K562 (cell line): Measurements from ENCODE around the gene SLC13A3. TPM values are rescaled to one million over a fixed set of nuclear protein-coding genes. Genes with fewer than 3 reads are reported as not detected.

ENCODE experiments used
- ATAC-seq: fragments of 200-7000 bp; cut with Tn5 transposase; 3 replicates; pipeline ENCODE4 v1.9.1; 2020; ENCODE audit warnings: moderate library complexity
- BruUV-seq: library from RNA; stranded (reverse); fragments of 400-500 nt; replicated peaks from 2 replicates; lab custom pipeline; 2021; lab: Mats Ljungman, UMichigan
- CTCF ChIA-PET: fragments of 300-600 bp; formaldehyde crosslinking; extraction: SDS; loops from one replicate; lab custom pipeline; 2021; ENCODE audit warnings: low intra/inter-chr PET ratio; lab: Yijun Ruan, JAX
- POLR2A ChIA-PET: fragments of 300-600, 350-650 bp; sonication (Branson Sonifier 250); formaldehyde crosslinking; extraction: SDS; loops from one replicate; lab custom pipeline; 2021; ENCODE audit warnings: antibody characterized with exemption, inconsistent platforms; lab: Yijun Ruan, JAX
- DNase-seq, 4 experiments: peaks; one replicate each; pipeline versions ENCODE4 v3.0.0 to v3.0.0-alpha.2; 2011 to 2018; ENCODE audit warnings: low spot score in 3 of 4, mixed read lengths in 3 of 4; ENCODE audit errors: extremely low read depth in 1 of 4
- FAIRE-seq: peaks from 2 replicates; lab custom pipeline; 2011; peaks lifted over from hg19 to GRCh38; lab: Jason Lieb, UNC
- H2AFZ ChIP-seq: 2 replicates; pipeline ENCODE4 v1.6.0; 2011; ENCODE audit warnings: low read depth, low read length, control low read depth, inconsistent platforms
- H3K27ac ChIP-seq: fragments of 200-600 bp; 3 replicates; pipeline ENCODE4 v1.8.0; 2011; ENCODE audit warnings: low read depth, mild to moderate bottlenecking, control low read depth, inconsistent platforms, low read length, moderate library complexity, mixed read lengths; ENCODE audit errors: extremely low read depth
- H3K27me3 ChIP-seq, 2 experiments: fragments of 300-600 bp in 1 of 2; 2 replicates in 1 of 2; 3 replicates in 1 of 2; pipeline versions ENCODE4 v1.6.0 to v1.8.0; 2011; ENCODE audit warnings: inconsistent platforms in 2 of 2, low read length in 2 of 2, mild to moderate bottlenecking in 1 of 2, mixed read lengths in 1 of 2, moderate library complexity in 1 of 2; ENCODE audit not compliant: control insufficient read depth in 2 of 2, insufficient read depth in 2 of 2
- H3K36me3 ChIP-seq: fragments of 300-600 bp; 3 replicates; pipeline ENCODE4 v1.8.0; 2011; ENCODE audit warnings: mild to moderate bottlenecking, low read length, inconsistent platforms; ENCODE audit not compliant: control insufficient read depth, insufficient read depth
- H3K4me1 ChIP-seq, 2 experiments: fragments of 200-600 bp in 1 of 2; replicated peaks in 1 of 2; 2 replicates in 1 of 2; 3 replicates in 1 of 2; pipeline versions ENCODE4 v1.5.1 to v1.8.0; 2011; ENCODE audit warnings: inconsistent platforms in 2 of 2, low read length in 2 of 2, mild to moderate bottlenecking in 1 of 2, mixed read lengths in 1 of 2, moderate library complexity in 1 of 2; ENCODE audit not compliant: control insufficient read depth in 2 of 2, insufficient read depth in 2 of 2
- H3K4me2 ChIP-seq: 2 replicates; pipeline ENCODE4 v1.6.1; 2011; ENCODE audit warnings: low read length, control low read depth, inconsistent platforms, mixed read lengths; ENCODE audit not compliant: insufficient read depth
- H3K4me3 ChIP-seq: fragments of 200-600 bp; sonication (generic), shearing (Covaris generic); 2 replicates; pipeline ENCODE4 v1.5.1; 2016; ENCODE audit warnings: control low read depth, inconsistent platforms
- H3K79me2 ChIP-seq: fragments of 200-600 bp; 3 replicates; pipeline ENCODE4 v1.8.0; 2011; ENCODE audit warnings: low read length, inconsistent platforms; ENCODE audit not compliant: control insufficient read depth, insufficient read depth
- H3K9ac ChIP-seq, 2 experiments: 2 replicates each; pipeline versions ENCODE4 v1.6.0 to v1.6.1; 2011; ENCODE audit warnings: low read depth in 2 of 2, low read length in 2 of 2, control low read depth in 1 of 2, inconsistent platforms in 1 of 2, mild to moderate bottlenecking in 1 of 2, mixed read lengths in 1 of 2; ENCODE audit not compliant: insufficient read depth in 1 of 2
- H3K9me1 ChIP-seq: one replicate; pipeline ENCODE4 v1.6.0; 2011; ENCODE audit warnings: inconsistent platforms, mild to moderate bottlenecking, low read length, moderate library complexity; ENCODE audit not compliant: control insufficient read depth, insufficient read depth
- H3K9me3 ChIP-seq: replicated peaks from 2 replicates; pipeline ENCODE4 v1.5.1; 2011; ENCODE audit warnings: low read depth, low read length, inconsistent platforms; ENCODE audit not compliant: control insufficient read depth, insufficient read depth
- H4K20me1 ChIP-seq: replicated peaks from 2 replicates; pipeline ENCODE4 v1.6.1; 2011; ENCODE audit warnings: low read length, inconsistent platforms, mixed read lengths; ENCODE audit not compliant: control insufficient read depth, insufficient read depth
- FOXA3 ChIP-seq, 2 experiments: fragments of 450-650 bp in 1 of 2; sonication (generic) in 1 of 2; formaldehyde crosslinking; IDR thresholded peaks in 1 of 2; conservative IDR thresholded peaks in 1 of 2; 2 replicates each; pipeline versions ENCODE4 v1.4.0 to v1.8.0; 2020 to 2022; ENCODE audit warnings: mild to moderate bottlenecking in 2 of 2, missing genetic modification reagents in 1 of 2
- GATA2 ChIP-seq: sonication (generic); formaldehyde crosslinking; IDR thresholded peaks from 2 replicates; pipeline ENCODE4 v1.4.0; 2020; ENCODE audit warnings: mild to moderate bottlenecking, missing genetic modification reagents
- U2AF1 ChIP-seq: fragments of 200-400 bp; formaldehyde crosslinking; optimal IDR thresholded peaks from 2 replicates; pipeline ENCODE3; 2017; ENCODE audit warnings: mild to moderate bottlenecking, low read depth, low read length, moderate library complexity
- ZNF347 ChIP-seq: fragments of 450-650 bp; formaldehyde crosslinking; IDR thresholded peaks from 2 replicates; pipeline ENCODE4 v1.4.0; 2020; ENCODE audit warnings: low read depth, mild to moderate bottlenecking, moderate library complexity
- WGBS: fragments of 100-300 bp; shearing (Covaris generic); methylation state at CpG from one replicate; pipeline ENCODE4 v1.1.6; 2016; ENCODE audit warnings: low coverage, mixed read lengths; ENCODE audit not compliant: insufficient coverage; ENCODE audit errors: missing lambda C conversion rate; 5-methylcytosine and 5-hydroxymethylcytosine counted together
- in situ Hi-C: fragments of 300-500 bp; cut with MboI; formaldehyde crosslinking; loops from 4 replicates; pipeline ENCODE4 v1.15.0; 2018; ENCODE audit warnings: inconsistent platforms, mixed read lengths
- intact Hi-C: fragments of 100-400 bp; cut with micrococcal nuclease; formaldehyde crosslinking; loops from 2 replicates; pipeline ENCODE4 v1.14.2; 2022
- polyA plus RNA-seq, 8 experiments: library from polyadenylated mRNA; depleted of rRNA in 4 of 8; stranded (reverse) in 5 of 8; unstranded in 3 of 8; fragments of >200 nt; fragmentation: Nextera tagmentation in 2 of 8; fragmentation: Illumina TruSeq in 1 of 8; extraction: Ambion mirVana in 2 of 8; extraction: Trizol in 1 of 8; gene quantifications; 2 replicates each; pipeline versions ENCODE4 v1.2.1 to v1.2.3, GENCODE V29; 2011 to 2014; ENCODE audit warnings: inconsistent platforms in 1 of 8, missing spikeins in 1 of 8
- total RNA-seq, 7 experiments: library from RNA; depleted of rRNA in 6 of 7; stranded (reverse); fragments of >200 nt in 6 of 7; fragmentation: Illumina TruSeq in 2 of 7; extraction: Trizol in 2 of 7; gene quantifications; 2 replicates each; pipeline versions ENCODE4 v1.2.1 to v1.2.3, GENCODE V29; 2011 to 2021; ENCODE audit warnings: low replicate concordance in 1 of 7
- TF ChIP-seq, protein P1 (sequence below): fragments of 450-650 bp; IDR thresholded peaks from 2 replicates; pipeline ENCODE4 v1.6.1; 2018; ENCODE audit not compliant: partially characterized antibody
- TF ChIP-seq, protein P2 (sequence below): fragments of 250-450 bp; sonication (Bioruptor Pico); IDR thresholded peaks from 2 replicates; pipeline ENCODE4 v1.8.0; 2021; ENCODE audit warnings: mild to moderate bottlenecking, moderate library complexity

The SLC13A3 gene
- total and polyA plus RNA-seq, 9 of the 15 experiments (the other 6 are each of a cell fraction or from before 2014, with no cell fraction given) = 5.5 to 16.4 (median 8.5) TPM

DNA sequence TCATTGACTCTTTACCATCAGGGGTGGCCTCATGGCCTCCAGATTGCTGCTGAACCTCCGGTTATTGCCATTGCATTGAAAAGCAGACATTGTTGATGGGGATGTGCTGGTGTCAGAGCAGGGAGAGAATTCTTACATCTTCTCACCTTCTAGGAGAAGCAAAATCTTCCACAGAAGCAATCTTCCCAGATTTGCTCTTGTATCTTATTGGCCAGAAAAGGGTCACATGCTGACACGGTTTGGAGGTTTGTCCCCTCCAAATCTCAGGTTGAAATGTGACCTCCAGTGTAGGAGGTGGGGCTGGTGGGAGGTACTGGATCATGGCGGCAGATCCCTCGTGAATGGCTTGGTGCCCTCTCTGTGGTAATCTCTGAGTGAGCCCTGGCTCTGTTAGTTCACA, 27.3 kb upstream of the SLC13A3 start:
- TF ChIP-seq U2AF1 = no peak
- TF ChIP-seq GATA2 (CRISPR knock-in tag) = no peak
- TF ChIP-seq, protein P1, sequence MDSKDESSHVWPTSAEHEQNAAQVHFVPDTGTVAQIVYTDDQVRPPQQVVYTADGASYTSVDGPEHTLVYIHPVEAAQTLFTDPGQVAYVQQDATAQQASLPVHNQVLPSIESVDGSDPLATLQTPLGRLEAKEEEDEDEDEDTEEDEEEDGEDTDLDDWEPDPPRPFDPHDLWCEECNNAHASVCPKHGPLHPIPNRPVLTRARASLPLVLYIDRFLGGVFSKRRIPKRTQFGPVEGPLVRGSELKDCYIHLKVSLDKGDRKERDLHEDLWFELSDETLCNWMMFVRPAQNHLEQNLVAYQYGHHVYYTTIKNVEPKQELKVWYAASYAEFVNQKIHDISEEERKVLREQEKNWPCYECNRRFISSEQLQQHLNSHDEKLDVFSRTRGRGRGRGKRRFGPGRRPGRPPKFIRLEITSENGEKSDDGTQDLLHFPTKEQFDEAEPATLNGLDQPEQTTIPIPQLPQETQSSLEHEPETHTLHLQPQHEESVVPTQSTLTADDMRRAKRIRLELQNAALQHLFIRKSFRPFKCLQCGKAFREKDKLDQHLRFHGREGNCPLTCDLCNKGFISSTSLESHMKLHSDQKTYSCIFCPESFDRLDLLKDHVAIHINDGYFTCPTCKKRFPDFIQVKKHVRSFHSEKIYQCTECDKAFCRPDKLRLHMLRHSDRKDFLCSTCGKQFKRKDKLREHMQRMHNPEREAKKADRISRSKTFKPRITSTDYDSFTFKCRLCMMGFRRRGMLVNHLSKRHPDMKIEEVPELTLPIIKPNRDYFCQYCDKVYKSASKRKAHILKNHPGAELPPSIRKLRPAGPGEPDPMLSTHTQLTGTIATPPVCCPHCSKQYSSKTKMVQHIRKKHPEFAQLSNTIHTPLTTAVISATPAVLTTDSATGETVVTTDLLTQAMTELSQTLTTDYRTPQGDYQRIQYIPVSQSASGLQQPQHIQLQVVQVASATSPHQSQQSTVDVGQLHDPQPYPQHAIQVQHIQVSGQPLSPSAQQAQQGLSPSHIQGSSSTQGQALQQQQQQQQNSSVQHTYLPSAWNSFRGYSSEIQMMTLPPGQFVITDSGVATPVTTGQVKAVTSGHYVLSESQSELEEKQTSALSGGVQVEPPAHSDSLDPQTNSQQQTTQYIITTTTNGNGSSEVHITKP = no peak
- TF ChIP-seq ZNF347 (CRISPR knock-in tag) = no peak
- TF ChIP-seq, protein P2, sequence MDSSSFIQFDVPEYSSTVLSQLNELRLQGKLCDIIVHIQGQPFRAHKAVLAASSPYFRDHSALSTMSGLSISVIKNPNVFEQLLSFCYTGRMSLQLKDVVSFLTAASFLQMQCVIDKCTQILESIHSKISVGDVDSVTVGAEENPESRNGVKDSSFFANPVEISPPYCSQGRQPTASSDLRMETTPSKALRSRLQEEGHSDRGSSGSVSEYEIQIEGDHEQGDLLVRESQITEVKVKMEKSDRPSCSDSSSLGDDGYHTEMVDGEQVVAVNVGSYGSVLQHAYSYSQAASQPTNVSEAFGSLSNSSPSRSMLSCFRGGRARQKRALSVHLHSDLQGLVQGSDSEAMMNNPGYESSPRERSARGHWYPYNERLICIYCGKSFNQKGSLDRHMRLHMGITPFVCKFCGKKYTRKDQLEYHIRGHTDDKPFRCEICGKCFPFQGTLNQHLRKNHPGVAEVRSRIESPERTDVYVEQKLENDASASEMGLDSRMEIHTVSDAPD (CRISPR knock-in tag) = no peak
- no peak for TF ChIP-seq FOXA3 (CRISPR knock-in tag; conservative IDR thresholded peaks at IDR 0.05 in 1 of 2, IDR thresholded peaks at IDR 0.05 in 1 of 2)
- Histone ChIP-seq H3K27me3 (no peaks in the 10 kb centered on the region), H3K9me3 (no peaks in the 10 kb centered on the region), H2AFZ (no peak overlapping the region), H3K9ac (no peak overlapping the region), H3K79me2 (peaks cover 37% of the 10 kb centered on the region), H3K4me1 (peaks cover under 1 to 16% of the 10 kb centered on the region in 2 experiments; a peak in 3 of 5 replicates), H3K4me2 (no peak overlapping the region), H4K20me1 (no peaks in the 10 kb centered on the region; the same call in 1 of the 2 replicates), H3K36me3 (peaks cover 20% of the 10 kb centered on the region), H3K27ac (no peak overlapping the region), H3K4me3 (no peak overlapping the region), H3K9me1 (peaks cover 4% of the 10 kb centered on the region)
- DNase-seq (no peak), FAIRE-seq (no peak), ATAC-seq (no peak)
- intact Hi-C loops (no loop called here), in situ Hi-C loops (loop anchor here (10.0 kb wide), 1 partner anchor 324 kb away; no protein-coding TSS in a partner anchor)
- CTCF ChIA-PET = interaction anchor here (0.6 kb wide), 1 partner anchor 1945 kb away, joined by 5 read pairs; no protein-coding TSS in a partner anchor
- WGBS = 53% methylated on average over 4 of the region's 4 CpGs
- POLR2A ChIA-PET = interaction anchor here (1.1 kb wide), 1 partner anchor 37 kb away, joined by 3 read pairs; no protein-coding TSS in a partner anchor
- BruUV-seq = no TSS peak
